D341Med (cell line): Measurements from ENCODE around the gene AP2B1.
"Not testable (repeated sequence)": the region's sequence is repeated elsewhere in the genome, so short reads cannot be mapped to it uniquely, and the experiment has no call there.

ENCODE experiments used
- DNase-seq: peaks from one replicate; pipeline ENCODE4 v3.0.0; 2012; ENCODE audit warnings: low spot score

Gene AP2B1

GRCh38 chr17:35748979-35749378, 161.9 kb downstream of the AP2B1 start:
- DNase-seq = no peak

GRCh38 chr17:35749560-35750412, 162.7 kb downstream of the AP2B1 start:
- no peak for DNase-seq

GRCh38 chr17:35750526-35751395, 163.6 kb downstream of the AP2B1 start:
- no peak for DNase-seq

GRCh38 chr17:35751541-35751940, 164.4 kb downstream of the AP2B1 start:
- DNase-seq = not testable (repeated sequence)

DNA sequence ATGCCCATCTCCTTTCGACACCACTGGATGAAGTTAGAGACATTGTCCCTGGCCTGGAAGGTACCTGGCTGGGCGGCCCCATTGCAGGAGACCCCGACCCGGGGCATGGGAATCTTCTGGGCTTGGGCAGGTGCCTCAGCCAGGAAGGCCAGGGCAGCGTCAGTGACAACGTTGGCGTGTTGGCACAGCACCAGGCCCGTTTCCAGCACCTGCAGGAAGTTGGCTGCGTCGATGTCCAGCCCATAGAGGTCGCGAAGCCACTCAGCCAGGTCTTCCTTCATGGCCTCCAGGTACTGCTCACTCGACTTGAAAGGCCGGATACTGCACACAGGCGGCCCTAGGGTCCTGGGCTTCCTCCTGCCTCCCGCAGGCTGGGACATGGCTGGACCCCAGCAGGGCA, 165.3 kb downstream of the AP2B1 start:
- DNase-seq = no peak

GRCh38 chr17:35752945-35753764, 166.0 kb downstream of the AP2B1 start, which contains the start of gene GAS2L2:
GAS2L2 (minus strand) TSS chr17:35753239; CDS start chr17:35752850, 389 bp downstream.
- DNase-seq = no peak

DNA sequence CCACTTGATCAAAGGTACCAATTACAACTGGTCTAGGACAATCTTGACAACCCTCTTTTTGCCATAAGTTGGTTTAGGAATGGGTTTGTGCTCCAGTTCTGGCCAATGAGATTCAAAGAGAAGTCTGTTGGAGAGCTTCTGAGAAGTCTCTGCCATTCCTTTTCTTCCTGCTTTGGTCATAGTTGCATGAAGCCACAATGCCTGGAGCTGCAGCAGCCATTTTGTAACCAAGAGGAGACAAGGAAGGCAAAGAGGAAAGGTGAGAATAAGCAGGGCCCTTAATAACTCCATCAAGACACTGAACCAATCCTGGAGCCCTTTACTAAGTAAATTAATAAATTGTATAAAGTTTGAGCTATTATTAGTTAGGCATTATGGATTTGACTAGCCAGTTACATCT, 170.1 kb downstream of the AP2B1 start:
- no peak for DNase-seq

GRCh38 chr17:35760587-35760986, 173.5 kb downstream of the AP2B1 start, which contains the start of gene C17orf50:
C17orf50 (plus strand) TSS chr17:35760887; CDS start chr17:35760942, 55 bp downstream.
- no peak for DNase-seq

DNA sequence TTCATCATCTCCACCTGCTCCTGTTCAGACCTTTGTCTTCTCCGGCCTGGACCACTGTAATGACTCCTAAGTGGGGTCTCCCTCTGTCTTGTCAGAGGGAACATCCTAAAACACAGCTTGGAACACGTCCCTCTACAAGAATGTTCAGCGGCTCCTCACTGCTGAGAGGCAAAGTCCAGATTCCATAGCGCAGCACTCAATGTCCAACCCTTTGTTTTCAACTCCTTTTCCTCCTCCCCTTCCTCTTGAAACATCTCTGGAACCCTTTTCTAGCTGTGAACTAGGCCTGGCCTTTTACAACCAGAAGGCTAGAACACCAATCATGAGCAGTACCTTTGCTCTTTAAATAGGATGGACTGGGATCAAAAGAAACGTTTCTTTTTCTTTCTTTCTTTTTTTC, 174.5 kb downstream of the AP2B1 start:
- no peak for DNase-seq

DNA sequence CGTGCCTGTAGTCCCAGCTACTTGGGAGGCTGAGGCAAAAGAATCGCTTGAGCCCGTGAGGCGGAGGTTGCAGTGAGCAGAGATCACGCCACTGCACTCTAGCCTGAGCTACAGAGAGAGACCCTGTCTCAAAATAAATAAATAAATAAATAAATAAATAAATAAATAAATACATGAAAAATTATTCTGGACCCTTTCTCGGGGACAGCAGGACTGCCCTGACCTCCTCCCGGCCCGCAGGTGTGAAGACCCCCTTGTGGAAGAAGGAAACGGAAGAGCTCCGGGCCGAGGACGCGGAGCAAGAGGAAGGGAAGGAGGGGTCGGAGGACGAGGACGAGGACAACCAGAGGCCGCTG, 176.6 kb downstream of the AP2B1 start:
- no peak for DNase-seq

DNA sequence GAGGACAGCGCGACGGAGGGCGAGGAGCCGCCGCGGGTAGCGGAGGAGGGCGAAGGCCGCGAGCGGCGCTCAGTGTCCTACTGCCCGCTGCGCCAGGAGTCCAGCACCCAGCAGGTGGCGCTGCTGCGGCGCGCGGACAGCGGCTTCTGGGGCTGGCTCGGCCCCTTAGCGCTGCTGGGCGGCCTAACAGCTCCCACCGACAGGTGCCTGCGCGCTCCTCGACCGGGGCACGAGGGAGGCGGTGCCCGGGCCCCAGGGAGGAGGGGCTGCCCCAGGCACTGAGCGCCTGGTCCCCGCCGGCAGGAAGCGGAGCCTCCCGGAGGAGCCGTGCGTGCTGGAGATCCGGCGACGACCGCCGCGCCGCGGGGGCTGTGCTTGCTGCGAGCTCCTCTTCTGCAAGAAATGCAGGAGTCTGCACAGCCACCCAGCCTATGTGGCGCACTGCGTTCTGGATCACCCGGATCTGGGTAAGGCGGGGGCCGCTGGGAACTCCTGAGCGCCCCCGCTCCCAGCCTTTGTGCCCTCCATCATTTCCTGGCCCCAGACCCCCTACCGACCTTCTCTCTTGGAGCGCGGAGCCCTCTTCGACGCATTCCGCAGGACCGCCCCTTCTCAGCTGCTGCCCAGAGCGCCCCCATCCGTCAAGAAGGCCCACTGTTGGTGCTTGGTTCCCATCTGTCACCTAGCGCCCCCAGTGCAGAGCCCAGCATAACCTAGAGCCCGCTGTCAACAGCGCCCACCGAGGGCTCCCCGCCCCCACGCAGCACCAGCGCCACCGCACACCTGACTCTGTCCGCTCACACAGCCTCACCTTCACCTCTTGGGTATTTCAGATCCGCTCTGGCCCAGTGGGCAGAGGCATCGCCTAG, 177.2 kb downstream of the AP2B1 start:
- DNase-seq = peak; percentile 99

- DNase-seq = no peak
Measured at GRCh38 chr17:35765086-35765710, 178.1 kb downstream of the AP2B1 start.

GRCh38 chr17:35765756-35766488, 178.8 kb downstream of the AP2B1 start:
- no peak for DNase-seq

DNA sequence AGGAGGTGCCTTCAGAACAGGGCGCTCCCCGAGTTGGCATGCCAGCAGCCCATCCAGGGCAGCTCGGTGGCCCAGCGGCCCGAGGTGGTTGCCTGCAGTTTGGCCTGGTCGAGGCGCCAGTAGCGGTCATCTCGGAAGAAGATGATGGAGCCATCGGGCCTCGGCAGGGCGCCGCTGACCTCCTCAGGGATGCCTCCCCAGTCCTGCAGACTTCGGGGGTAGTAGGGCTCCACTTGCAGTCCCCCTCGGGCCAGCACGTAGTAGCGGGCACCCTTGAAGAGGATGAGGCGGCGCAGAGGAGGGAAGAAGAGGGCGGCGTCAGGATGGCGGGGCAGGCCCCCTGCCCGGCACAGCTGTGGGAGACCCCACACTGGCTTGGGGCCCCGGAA, 179.4 kb downstream of the AP2B1 start:
- no peak for DNase-seq

GRCh38 chr17:35766903-35767510, 179.9 kb downstream of the AP2B1 start:
- DNase-seq = no peak

GRCh38 chr17:35768797-35769196, 181.7 kb downstream of the AP2B1 start:
- DNase-seq = no peak

DNA sequence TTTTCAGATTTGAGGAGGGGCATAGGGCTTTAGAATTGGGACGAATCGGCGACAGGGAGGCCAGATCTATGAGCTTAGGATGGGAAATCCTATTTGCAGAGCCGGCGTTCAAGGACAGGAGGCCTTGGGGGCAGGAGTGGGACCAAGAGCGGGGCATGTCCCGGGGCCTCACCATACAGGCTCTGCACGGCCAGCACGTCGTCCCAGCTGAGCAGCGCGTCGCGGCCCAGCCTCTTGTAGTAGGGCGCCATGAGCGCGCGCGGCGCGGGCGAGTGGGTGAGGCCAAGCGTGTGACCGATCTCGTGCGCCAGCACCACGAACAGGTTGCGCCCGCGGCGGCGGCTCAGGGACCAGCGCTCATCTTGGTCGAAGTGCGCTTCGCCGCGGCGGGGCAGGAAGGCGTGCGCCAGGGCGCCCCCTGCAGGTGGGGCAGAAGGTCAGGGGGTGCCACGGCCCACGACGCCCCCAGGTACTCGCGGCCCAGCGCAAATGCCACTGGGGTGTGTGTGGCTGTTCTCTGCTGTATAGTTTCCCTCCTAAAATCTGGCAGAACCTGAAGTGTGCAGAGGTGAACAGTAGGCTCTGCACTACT, 182.9 kb downstream of the AP2B1 start:
- no peak for DNase-seq

- no peak for DNase-seq
Measured at GRCh38 chr17:35773129-35773528, 186.0 kb downstream of the AP2B1 start.
